22Rv1 (cell line): ENCODE data around the gene GADD45B.

Experiments used
- ZFX ChIP-seq: fragments of 450-650 bp; IDR thresholded peaks from 2 replicates; pipeline ENCODE4 v1.6.1; 2017; ENCODE audit warnings: antibody characterized with exemption, borderline replicate concordance
- TF ChIP-seq, protein P1 (sequence below): fragments of 450-650 bp; IDR thresholded peaks from 2 replicates; pipeline ENCODE4 v1.5.1; 2017; ENCODE audit warnings: mild to moderate bottlenecking

DNA sequence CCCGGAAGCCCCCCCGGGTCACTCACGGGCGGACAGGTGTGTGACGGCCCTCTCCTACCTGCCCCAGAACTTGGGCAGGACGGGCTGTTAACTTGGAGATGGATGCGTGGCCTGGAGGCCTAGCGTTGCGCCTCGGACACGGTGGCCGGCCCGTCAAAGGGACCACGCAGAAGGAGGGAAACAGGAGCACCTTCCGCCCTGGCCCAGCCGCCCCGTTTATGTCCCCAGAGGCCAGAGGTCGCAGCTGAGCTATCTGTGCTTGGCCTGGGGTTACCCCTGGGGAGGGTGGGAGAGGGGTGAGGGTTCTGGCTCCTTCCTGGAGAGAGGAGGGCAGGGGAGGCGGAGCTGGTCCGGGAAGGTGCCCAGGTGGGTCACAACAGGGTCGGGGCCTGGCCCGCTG lies 35.6 kb downstream of the GADD45B start:
- TF ChIP-seq, protein P1, sequence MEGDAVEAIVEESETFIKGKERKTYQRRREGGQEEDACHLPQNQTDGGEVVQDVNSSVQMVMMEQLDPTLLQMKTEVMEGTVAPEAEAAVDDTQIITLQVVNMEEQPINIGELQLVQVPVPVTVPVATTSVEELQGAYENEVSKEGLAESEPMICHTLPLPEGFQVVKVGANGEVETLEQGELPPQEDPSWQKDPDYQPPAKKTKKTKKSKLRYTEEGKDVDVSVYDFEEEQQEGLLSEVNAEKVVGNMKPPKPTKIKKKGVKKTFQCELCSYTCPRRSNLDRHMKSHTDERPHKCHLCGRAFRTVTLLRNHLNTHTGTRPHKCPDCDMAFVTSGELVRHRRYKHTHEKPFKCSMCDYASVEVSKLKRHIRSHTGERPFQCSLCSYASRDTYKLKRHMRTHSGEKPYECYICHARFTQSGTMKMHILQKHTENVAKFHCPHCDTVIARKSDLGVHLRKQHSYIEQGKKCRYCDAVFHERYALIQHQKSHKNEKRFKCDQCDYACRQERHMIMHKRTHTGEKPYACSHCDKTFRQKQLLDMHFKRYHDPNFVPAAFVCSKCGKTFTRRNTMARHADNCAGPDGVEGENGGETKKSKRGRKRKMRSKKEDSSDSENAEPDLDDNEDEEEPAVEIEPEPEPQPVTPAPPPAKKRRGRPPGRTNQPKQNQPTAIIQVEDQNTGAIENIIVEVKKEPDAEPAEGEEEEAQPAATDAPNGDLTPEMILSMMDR, result no peak
- no peak for TF ChIP-seq ZFX
